ENCODE data around the gene DLG2.
"Not testable (repeated sequence)": the region's sequence is repeated elsewhere in the genome, so short reads cannot be mapped to it uniquely, and the experiment has no call there.

DLG2 gene

GRCh38 chr11:83801799-83802198 is 1825.3 kb downstream of the DLG2 start:
- no peak for DNase-seq

- DNase-seq, result no peak
Observed at GRCh38 chr11:83793310-83793709, 1833.8 kb downstream of the DLG2 start.

DNA sequence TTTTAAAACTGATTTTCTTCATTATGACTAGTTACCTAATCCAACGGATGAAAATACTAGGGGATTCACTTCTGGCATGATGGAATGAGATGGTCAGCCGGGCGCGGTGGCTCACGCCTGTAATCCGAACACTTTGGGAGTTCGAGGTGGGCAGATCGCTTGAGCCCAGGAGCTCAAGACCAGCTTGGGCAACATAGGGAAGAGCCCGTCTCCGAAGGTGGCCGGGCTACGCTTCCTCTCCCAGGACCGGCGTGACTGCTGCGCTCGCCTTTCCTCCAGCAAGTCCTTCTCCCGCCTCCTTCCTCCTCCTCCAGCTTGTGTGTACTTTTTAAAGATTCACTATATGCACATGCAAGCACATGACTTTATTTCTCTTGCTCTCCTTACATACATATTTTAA is 1835.6 kb downstream of the DLG2 start:
- DNase-seq, result no peak

DNA sequence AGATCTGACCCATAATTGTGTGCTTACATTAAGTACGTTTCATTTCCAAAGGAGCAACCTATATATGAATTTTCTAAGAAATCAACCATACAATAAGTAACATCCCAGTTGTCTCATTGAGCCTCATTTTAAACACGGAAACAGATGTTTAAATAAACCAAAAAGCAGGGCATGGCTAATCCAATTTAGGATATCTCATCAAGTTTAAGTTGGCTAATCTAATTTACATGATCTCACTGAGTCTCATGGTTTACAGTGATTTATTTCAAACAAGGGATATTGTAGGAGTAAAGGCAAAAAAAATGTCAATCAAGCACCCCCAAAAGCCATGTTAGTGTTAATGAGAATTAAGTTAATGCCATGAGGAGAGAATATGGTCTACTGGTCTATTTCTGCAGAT is 1841.2 kb downstream of the DLG2 start:
- no peak for DNase-seq

GRCh38 chr11:83784419-83784818 is 1842.7 kb downstream of the DLG2 start:
- DNase-seq, result no peak

DNA sequence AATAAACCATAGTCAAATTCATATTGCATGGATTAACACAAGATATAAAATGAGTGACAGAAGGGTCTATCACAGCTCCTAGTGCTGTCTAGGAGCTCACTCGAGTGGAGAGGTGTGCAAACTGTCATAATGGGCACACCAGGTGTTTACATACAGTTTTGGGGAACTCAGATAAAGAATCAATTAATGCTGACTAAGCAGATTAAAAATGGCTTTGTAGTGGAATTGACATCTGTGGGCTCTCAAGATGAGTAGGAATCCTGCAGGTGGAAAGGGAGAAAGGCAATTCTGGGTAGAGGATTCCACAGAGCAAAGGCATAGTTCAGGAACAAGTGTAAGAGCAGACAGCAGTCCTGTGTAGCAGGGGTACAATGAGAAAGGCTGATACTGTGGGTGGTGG is 1844.8 kb downstream of the DLG2 start:
- no peak for DNase-seq

DNA sequence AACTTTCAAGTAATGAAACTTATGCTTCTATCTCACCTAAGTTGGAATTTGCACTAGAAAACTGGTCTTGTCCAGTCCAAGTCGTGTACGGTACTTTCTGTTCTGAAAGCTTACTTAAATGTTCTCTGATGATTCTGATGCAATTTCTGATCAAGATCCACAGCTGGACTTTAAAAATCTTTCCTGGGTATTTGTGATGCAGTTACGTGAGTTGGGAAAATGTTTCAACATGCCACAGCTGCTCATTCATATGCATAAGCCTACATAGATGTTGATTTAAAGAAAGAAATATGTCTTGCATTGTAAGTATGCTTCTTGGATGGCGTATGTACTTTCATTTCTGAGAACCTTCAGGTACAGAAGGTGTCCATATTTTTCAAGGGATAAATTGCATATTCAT is 1847.3 kb downstream of the DLG2 start:
- DNase-seq, result no peak

GRCh38 chr11:83778596-83778995 is 1848.5 kb downstream of the DLG2 start:
- no peak for DNase-seq

DNA sequence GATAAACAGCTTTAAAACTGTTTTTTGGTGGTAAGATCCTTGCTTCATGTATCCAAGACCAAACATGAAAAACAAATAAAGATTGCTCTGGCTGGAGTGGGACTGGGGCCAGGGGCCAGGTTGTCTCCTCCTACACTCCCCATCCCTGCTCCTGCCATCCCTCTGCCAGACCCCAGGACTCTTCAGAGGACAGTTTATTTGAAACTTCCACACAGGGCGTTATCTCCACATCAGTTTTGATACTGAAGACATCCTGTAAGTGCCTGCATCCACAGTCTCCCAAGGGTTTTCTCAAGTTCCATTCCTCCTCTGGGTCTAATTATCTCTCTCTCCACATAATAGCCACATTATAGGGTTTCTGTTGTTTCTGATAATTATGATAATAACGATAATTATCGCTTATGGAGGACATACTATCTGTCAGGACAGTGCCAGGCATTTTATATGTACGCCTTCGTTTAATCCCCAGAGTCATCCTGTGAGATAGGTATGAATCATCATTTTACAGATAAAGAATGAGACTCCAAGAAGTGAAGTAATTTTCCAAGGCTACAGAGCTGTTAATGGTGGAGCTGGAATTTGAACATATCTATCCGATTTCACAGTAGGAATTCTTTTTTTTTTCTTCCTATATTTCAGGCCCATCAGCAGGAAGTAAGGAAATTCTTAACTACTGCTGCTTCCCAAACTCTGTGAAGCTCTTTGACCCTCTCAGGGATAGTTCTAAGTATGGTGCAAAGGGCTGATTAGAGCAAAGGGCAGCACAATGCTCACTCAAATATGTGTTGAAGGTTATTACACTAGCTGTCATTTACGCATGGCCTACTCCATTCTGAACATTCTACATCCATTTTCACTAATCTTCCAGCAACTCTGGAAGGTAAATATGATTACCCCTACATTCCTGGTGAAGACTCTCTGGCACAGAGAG is 1852.9 kb downstream of the DLG2 start:
- no peak for DNase-seq

DNA sequence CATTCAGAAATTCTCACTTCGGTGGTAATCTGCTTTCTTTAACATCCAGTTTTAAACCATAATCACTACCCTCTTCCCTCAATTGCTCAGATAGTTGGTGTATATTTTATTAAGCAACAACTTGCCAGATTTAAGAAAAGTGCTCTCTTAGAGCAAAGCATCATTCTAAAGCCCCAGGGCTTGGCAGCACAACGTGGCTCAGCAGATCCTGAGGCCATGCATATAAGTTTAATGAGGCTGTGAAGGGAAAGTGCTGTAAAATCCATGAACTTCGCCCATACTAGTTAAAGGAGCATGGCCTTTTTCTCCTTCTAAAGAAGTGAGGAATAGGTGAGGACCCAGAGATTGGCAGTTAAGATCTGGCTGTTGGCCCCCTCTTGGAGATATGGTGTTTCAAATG is 1858.7 kb downstream of the DLG2 start:
- DNase-seq, result no peak

DNA sequence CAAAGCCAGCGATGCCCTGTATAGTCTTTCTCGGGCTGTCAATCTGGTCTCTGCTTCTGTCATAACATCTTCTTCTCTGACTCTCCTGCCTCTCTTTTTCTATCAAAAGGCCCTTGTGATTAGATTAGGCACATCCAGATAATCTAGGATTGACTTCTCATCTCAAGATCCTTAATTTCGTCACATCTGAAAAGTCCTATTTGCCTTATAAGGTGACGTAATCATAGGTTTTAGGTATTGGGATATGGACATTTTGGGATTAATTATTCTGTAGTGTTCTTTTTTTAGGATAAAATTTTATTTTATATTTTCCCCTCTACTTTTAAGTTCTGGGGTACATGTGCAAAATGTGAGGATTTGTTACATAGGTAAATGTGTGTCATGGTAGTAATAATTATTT is 1860.2 kb downstream of the DLG2 start:
- no peak for DNase-seq

GRCh38 chr11:83764643-83765042 is 1862.5 kb downstream of the DLG2 start:
- DNase-seq, result no peak

DNA sequence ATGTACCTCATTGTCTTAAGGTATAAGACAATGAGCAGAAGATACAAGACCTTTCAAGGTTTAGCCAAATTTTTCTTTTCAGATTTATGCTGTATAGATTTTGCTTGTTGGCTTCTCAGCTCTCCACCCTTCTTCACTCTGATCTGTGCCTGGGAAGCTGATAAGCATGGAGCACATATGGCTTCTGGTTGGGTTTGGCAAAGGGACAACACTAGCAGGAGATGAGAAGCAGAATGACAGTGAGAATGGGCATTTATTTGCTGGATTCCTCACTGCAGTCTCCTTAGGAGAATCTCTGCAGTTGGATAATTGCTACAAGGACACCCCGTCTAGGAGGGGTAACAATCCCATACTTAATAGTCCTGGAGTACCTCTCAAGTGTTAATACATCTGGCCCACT is 1866.2 kb downstream of the DLG2 start:
- DNase-seq, result no peak

- DNase-seq, result no peak
Observed at GRCh38 chr11:83759148-83759547, 1868.0 kb downstream of the DLG2 start.

DNA sequence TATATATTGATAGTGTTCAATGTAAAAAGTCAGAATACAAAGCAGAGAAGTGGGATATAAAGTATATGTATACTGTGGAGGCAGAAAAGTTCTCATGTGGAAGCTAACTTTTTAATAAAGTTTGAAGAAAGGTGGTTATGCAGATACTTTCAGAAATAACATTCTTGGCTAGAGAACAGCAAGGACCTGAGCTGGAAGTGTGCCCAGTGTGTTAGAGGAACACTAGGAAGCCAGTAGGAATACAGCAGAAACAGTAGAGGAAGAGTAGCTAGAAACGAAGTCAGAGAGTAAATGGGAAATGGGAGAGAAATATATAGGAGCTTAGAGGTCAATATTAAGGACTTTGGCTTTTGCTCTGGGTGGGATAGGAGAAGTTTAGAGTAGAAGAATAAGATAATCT is 1876.1 kb downstream of the DLG2 start:
- no peak for DNase-seq

DNA sequence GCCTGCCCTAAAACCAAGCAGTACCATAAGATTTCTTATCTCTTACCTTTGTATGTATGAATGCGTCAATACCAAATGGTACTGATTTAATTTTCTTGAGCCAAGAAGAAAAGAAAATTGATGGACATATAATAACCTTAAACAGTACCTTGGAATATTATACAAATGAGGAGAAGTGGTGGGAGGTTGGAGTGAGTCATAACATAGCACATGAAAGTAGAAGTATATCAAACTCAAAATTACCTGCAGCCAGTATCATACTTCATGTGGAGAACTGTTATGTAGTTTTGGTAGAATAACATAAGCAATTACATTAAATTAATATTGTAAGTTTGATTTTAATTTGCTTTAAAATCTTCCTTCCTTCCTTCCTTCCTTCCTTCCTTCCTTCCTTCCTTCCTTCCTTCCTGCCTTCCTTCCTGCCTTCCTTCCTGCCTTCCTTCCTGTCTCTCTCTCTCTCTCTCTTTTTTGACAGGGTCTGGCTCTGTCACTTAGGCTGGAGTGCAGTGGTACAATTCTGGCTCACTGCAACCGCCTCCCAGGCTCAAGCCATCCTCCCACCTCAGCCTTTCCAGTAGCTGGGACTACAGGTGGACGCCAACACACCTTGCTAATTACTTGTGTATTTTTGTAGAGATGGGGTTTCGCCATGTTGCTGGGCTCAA is 1880.1 kb downstream of the DLG2 start:
- DNase-seq, result no peak

DNA sequence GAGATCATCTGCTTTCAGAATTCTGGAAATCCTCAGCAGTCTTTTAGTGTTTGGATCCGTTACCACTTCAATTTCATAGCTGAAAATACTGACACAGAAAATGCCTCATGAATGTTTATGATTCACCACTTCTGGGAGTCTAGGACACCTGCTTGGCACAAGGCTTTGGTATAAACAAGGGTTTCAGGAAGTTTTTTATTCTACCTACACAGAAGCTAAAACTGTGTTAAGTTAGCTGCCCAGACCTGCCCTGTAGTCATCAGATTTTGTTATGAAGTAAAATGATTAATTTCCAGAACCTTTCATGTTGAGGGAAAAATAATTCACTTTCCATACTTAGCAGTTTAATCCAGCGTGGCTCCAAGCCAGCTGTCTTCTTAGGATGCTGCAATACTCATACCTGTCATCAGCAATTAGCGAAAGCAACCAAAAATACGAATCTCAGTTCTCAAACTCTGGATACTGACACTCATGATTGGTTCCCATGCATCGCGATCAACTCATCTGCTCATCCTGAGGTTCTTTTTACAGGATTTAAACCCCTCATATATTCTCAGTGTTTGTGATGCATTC is 1882.4 kb downstream of the DLG2 start:
- no peak for DNase-seq

DNA sequence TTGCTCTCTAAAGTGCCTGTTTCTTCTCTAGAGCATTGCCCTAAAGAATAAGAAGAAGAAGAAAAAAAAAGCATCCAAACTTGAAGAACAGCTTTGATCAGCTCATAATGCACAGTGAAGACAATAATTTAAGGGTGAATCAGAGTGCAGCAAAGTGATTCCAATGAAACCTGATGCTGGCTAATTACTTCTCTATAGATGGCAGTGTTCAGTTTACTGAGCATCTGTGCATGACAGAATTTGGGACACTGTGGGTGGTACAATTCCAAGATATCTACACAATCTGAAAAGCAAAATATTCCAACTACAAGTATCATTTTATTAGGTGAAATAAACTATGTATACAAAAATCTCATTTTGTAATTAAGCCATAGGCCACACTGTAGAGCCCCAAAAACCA is 1890.5 kb downstream of the DLG2 start:
- no peak for DNase-seq

- DNase-seq, result no peak
Observed at GRCh38 chr11:83734120-83734519, 1893.0 kb downstream of the DLG2 start.

DNA sequence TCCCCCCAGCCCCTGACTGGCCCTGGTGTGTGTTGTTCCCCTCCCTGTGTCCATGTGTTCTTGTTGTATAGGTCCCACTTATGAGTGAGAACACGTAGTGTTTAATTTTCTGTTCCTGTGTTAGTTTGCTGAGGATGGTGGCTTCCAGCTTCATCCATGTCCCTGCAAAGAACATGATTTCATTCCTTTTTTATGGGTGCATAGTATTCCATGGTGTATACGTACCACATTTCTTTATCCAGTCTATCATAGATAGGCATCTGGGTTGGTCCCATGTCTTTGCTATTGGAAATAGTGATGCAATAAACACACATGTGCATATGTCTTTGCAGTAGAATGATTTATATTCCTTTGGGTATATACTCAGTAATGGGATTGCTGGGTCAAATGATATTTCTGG is 1895.9 kb downstream of the DLG2 start:
- DNase-seq, result not testable (repeated sequence)

DNA sequence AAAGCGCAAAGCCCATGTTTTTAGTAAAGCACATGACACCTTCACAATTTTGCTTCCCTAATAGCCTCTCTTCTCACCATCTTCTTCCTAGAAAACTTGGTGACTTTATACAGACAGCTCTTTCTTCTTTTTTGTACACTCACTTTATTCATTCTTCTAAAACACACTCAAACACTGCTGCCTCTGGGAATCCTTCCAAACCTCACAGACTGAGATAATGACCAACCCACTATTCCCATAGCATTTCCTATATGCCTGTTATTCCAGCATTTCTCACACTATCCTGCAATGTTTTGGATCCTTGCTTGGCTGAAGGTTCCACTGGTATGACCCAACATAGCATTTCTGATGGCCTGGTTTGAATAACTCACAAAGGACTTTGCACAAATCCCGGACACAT is 1898.9 kb downstream of the DLG2 start:
- no peak for DNase-seq

- no peak for DNase-seq
Observed at GRCh38 chr11:83727251-83727650, 1899.9 kb downstream of the DLG2 start.

DNA sequence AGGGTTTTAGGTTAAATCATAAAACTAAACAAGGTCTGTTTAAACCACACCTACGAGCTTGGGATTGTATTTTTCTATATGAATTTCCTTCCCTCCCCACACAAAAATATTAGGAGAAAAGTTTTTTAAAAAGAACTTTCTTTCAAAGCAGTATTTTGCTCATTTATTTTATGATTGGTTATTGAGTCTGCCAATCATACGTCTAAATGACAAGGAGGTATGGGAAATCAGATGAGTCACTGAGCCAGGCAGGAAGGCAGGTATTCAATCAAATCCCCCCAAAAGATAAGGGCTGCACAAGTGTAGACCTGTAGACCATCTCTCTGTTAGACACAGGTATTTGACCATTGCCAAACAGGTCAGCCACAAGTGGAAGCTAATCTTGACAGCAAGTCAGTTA is 1900.8 kb downstream of the DLG2 start:
- DNase-seq, result no peak

GRCh38 chr11:83725728-83726127 is 1901.4 kb downstream of the DLG2 start:
- DNase-seq, result no peak
